Endothelial cell of umbilical vein (primary cell): ENCODE results near the gene TEX35. TPM values are rescaled to one million over a fixed set of nuclear protein-coding genes. Genes with fewer than 3 reads are reported as not detected.
"Not testable (repeated sequence)": the region's sequence is repeated elsewhere in the genome, so short reads cannot be mapped to it uniquely, and the experiment has no call there.

Source experiments
- BruUV-seq: library from RNA; stranded (reverse); fragments of 400-500 nt; replicated peaks from 2 replicates; lab custom pipeline; 2021; lab: Mats Ljungman, UMichigan
- CTCF ChIA-PET: fragments of 300-600, 350-600 bp; sonication (Branson Sonifier 250); formaldehyde crosslinking; loops from one replicate; lab custom pipeline; 2021; ENCODE audit warnings: antibody characterized with exemption, inconsistent platforms; lab: Charles Lee
- POLR2A ChIA-PET: fragments of 300-600, 350-600 bp; sonication (Branson Sonifier 250); formaldehyde crosslinking; loops from one replicate; lab custom pipeline; 2021; ENCODE audit warnings: antibody characterized with exemption, inconsistent platforms; lab: Charles Lee
- DNase-seq: peaks from one replicate; pipeline ENCODE4 v3.0.0-alpha.2; 2011; ENCODE audit warnings: low read depth, low spot score
- FAIRE-seq: peaks from 2 replicates; lab custom pipeline; 2011; peaks lifted over from hg19 to GRCh38; lab: Jason Lieb, UNC
- H2AFZ ChIP-seq: 2 replicates; pipeline ENCODE4 v1.6.0; 2012; ENCODE audit warnings: low read depth, low read length, control low read depth, inconsistent platforms
- H3K27ac ChIP-seq: 2 replicates; pipeline ENCODE4 v1.5.1; 2011; ENCODE audit warnings: low read depth, mild to moderate bottlenecking, control low read depth, low read length, moderate library complexity; ENCODE audit not compliant: insufficient read depth
- H3K27me3 ChIP-seq, 2 experiments: 2 replicates each; pipeline versions ENCODE4 v1.6.0 to v1.6.1; 2011; ENCODE audit warnings: low read length in 2 of 2, mixed read lengths in 1 of 2; ENCODE audit not compliant: control insufficient read depth in 2 of 2, insufficient read depth in 2 of 2
- H3K36me3 ChIP-seq, 2 experiments: 2 replicates in 1 of 2; 3 replicates in 1 of 2; pipeline ENCODE4 v1.5.1; 2011; ENCODE audit warnings: low read length in 2 of 2, mild to moderate bottlenecking in 1 of 2, moderate library complexity in 1 of 2; ENCODE audit not compliant: control insufficient read depth in 2 of 2, insufficient read depth in 2 of 2; ENCODE audit errors: extremely low read depth in 1 of 2
- H3K4me1 ChIP-seq: 3 replicates; pipeline ENCODE4 v1.5.1; 2011; ENCODE audit warnings: mild to moderate bottlenecking, low read length; ENCODE audit not compliant: control insufficient read depth, insufficient read depth; ENCODE audit errors: extremely low read depth
- H3K4me2 ChIP-seq: 2 replicates; pipeline ENCODE4 v1.6.1; 2011; ENCODE audit warnings: low read length, control low read depth, mixed read lengths; ENCODE audit not compliant: insufficient read depth
- H3K4me3 ChIP-seq, 3 experiments: fragments of 200-600 bp in 1 of 3; sonication (generic), shearing (Covaris generic) in 1 of 3; replicated peaks in 1 of 3; 2 replicates each; pipeline ENCODE4 v1.5.1; 2011 to 2016; ENCODE audit warnings: control low read depth in 3 of 3, low read length in 3 of 3, mild to moderate bottlenecking in 2 of 3, inconsistent platforms in 1 of 3, low read depth in 1 of 3, moderate library complexity in 1 of 3; ENCODE audit not compliant: insufficient read depth in 1 of 3
- H3K79me2 ChIP-seq: 2 replicates; pipeline ENCODE4 v1.6.0; 2012; ENCODE audit warnings: low read length, inconsistent platforms; ENCODE audit not compliant: control insufficient read depth, insufficient read depth
- H3K9ac ChIP-seq: replicated peaks from 2 replicates; pipeline ENCODE3; 2011; ENCODE audit warnings: low read length, control low read depth; ENCODE audit not compliant: insufficient read depth; ENCODE audit errors: extremely low read depth
- H3K9me1 ChIP-seq: replicated peaks from 3 replicates; pipeline ENCODE4 v1.6.0; 2011; ENCODE audit warnings: mild to moderate bottlenecking, low read length; ENCODE audit not compliant: control insufficient read depth, insufficient read depth; ENCODE audit errors: extremely low read depth
- H3K9me3 ChIP-seq: replicated peaks from 2 replicates; pipeline ENCODE4 v1.5.1; 2012; ENCODE audit warnings: low read length, inconsistent platforms; ENCODE audit not compliant: control insufficient read depth, insufficient read depth
- H4K20me1 ChIP-seq: replicated peaks from 2 replicates; pipeline ENCODE3; 2011; ENCODE audit warnings: mild to moderate bottlenecking, low read length; ENCODE audit not compliant: control insufficient read depth, insufficient read depth; ENCODE audit errors: extremely low read depth
- EZH2 ChIP-seq: IDR thresholded peaks from 2 replicates; pipeline ENCODE4 v1.6.1; 2012; ENCODE audit warnings: borderline replicate concordance, low read depth, mild to moderate bottlenecking, moderate library complexity, low read length, inconsistent platforms; ENCODE audit not compliant: severe bottlenecking
- FOS ChIP-seq: IDR thresholded peaks from 2 replicates; pipeline ENCODE4 v1.6.1; 2011; ENCODE audit warnings: mild to moderate bottlenecking, low read length, moderate library complexity, borderline replicate concordance; ENCODE audit not compliant: insufficient read depth
- GATA2 ChIP-seq: IDR thresholded peaks from 2 replicates; pipeline ENCODE4 v1.7.0; 2011; ENCODE audit warnings: low read depth, mild to moderate bottlenecking, moderate library complexity, mixed read lengths, low read length; ENCODE audit not compliant: insufficient read length, insufficient read depth
- JUN ChIP-seq: IDR thresholded peaks from 2 replicates; pipeline ENCODE4 v1.6.1; 2011; ENCODE audit warnings: borderline replicate concordance, low read depth; ENCODE audit not compliant: insufficient read length, insufficient read depth
- MAX ChIP-seq: IDR thresholded peaks from 2 replicates; pipeline ENCODE4 v1.6.1; 2011; ENCODE audit not compliant: insufficient read depth, insufficient read length
- MYC ChIP-seq: IDR thresholded peaks from one replicate; pipeline ENCODE4 v1.6.1; 2011; ENCODE audit warnings: mild to moderate bottlenecking, low read depth, low read length
- POLR2A ChIP-seq: IDR thresholded peaks from 2 replicates; pipeline ENCODE4 v1.6.1; 2012; ENCODE audit warnings: low read depth, mild to moderate bottlenecking, control low read depth, low read length
- POLR2AphosphoS5 ChIP-seq: IDR thresholded peaks from 2 replicates; pipeline ENCODE4 v1.6.1; 2012; ENCODE audit warnings: low read depth, mild to moderate bottlenecking, control low read depth, low read length, moderate library complexity; ENCODE audit not compliant: insufficient read depth
- dilution Hi-C: fragments of 300-500 bp; cut with MboI; formaldehyde crosslinking; loops from one replicate; pipeline ENCODE4 v1.15.0; 2019; ENCODE audit warnings: low sequenced_read_pairs; ENCODE audit not compliant: extremely low pct_ligation_motif_present
- intact Hi-C: fragments of 100-400 bp; cut with micrococcal nuclease; formaldehyde crosslinking; loops from one replicate; pipeline ENCODE4 v1.10.0; 2022
- polyA plus RNA-seq, 4 experiments: library from polyadenylated mRNA; depleted of rRNA in 3 of 4; stranded (reverse) in 3 of 4; unstranded in 1 of 4; fragments of >200 nt; gene quantifications; 2 replicates each; pipeline versions ENCODE4 v1.2.1 to v1.2.3, GENCODE V29; 2011 to 2012; ENCODE audit warnings: missing spikeins in 1 of 4
- total RNA-seq: library from RNA; stranded (reverse); gene quantifications from 2 replicates; pipeline ENCODE4 v1.2.3, GENCODE V29; 2021
- TF ChIP-seq, protein P1 (sequence below), 2 donors: IDR thresholded peaks; 1 replicate in 1 of 2; 2 replicates in 1 of 2; pipeline ENCODE4 v1.5.1; 2011; ENCODE audit warnings: low read length in 2 of 2, mild to moderate bottlenecking in 2 of 2, moderate library complexity in 2 of 2, control low read depth in 1 of 2, inconsistent platforms in 1 of 2, low read depth in 1 of 2; ENCODE audit not compliant: insufficient read depth in 1 of 2; ENCODE audit errors: extremely low read depth in 1 of 2

Gene TEX35
- total and polyA plus RNA-seq, 2 donors (not counting 3 experiments of a cell fraction or from before 2014, with no cell fraction given) = not detected

- no peak for TF ChIP-seq EZH2
- no peak for TF ChIP-seq JUN
- no peak for TF ChIP-seq FOS
- TF ChIP-seq POLR2A = no peak
- TF ChIP-seq GATA2 = no peak
- TF ChIP-seq POLR2AphosphoS5 = no peak
- no peak for TF ChIP-seq MYC
- TF ChIP-seq MAX = no peak
- TF ChIP-seq, protein P1, sequence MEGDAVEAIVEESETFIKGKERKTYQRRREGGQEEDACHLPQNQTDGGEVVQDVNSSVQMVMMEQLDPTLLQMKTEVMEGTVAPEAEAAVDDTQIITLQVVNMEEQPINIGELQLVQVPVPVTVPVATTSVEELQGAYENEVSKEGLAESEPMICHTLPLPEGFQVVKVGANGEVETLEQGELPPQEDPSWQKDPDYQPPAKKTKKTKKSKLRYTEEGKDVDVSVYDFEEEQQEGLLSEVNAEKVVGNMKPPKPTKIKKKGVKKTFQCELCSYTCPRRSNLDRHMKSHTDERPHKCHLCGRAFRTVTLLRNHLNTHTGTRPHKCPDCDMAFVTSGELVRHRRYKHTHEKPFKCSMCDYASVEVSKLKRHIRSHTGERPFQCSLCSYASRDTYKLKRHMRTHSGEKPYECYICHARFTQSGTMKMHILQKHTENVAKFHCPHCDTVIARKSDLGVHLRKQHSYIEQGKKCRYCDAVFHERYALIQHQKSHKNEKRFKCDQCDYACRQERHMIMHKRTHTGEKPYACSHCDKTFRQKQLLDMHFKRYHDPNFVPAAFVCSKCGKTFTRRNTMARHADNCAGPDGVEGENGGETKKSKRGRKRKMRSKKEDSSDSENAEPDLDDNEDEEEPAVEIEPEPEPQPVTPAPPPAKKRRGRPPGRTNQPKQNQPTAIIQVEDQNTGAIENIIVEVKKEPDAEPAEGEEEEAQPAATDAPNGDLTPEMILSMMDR (IDR thresholded peaks at IDR 0.05; ENCODE audit: extremely low read depth in 1 of 2, insufficient read depth in 1 of 2, low read depth in 1 of 2, low read length in 2 of 2) = no peak
- Histone ChIP-seq H3K9me3 (no peaks in the 10 kb centered on the region), H2AFZ (no peak overlapping the region), H3K27ac (no peak overlapping the region), H3K9ac (no peak overlapping the region), H3K79me2 (no peaks in the 10 kb centered on the region), H3K4me2 (no peak overlapping the region), H3K4me1 (no peaks in the 10 kb centered on the region), H4K20me1 (no peaks in the 10 kb centered on the region), H3K4me3 (no peak overlapping the region), H3K27me3 (no peaks in the 10 kb centered on the region), H3K9me1 (no peaks in the 10 kb centered on the region), H3K36me3 (no peaks in the 10 kb centered on the region)
- DNase-seq = no peak
- intact Hi-C loops = no loop called here
- FAIRE-seq = no peak
- CTCF ChIA-PET = interaction anchor here (1.9 to 2.2 kb wide), 2 partner anchors 9 to 201 kb away, joined by 11 to 12 read pairs; no protein-coding TSS in a partner anchor
- POLR2A ChIA-PET = no interaction called here
- BruUV-seq = no TSS peak
- dilution Hi-C loops = no loop called here
Measured at GRCh38 chr1:178552856-178553255, 39.9 kb downstream of the TEX35 start.

DNA sequence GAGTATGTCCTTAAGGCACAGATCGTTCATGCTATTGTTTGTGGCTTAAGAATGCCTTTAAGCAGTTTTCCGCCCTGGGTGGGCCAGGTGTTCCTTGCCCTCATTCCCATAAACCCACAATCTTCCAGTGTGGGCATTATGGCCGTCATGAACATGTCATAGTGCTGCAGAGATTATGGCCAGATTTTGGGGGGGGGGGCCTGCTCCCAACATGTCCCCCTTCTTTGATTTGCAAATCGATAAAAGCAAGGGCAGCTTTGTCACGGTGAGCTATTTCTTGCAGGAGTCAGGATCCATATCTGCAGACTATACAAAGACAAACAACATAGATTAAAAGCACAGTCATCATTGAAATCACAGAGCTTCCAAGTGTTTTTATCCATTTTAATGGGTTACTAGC, 41.4 kb downstream of the TEX35 start:
- intact Hi-C loops, H3K36me3 ChIP-seq, H3K4me1 ChIP-seq, FAIRE-seq, H2AFZ ChIP-seq, H3K27ac ChIP-seq, DNase-seq, H3K9ac ChIP-seq, H4K20me1 ChIP-seq, POLR2A ChIA-PET, H3K9me3 ChIP-seq, H3K4me2 ChIP-seq, H3K79me2 ChIP-seq, H3K9me1 ChIP-seq, H3K27me3 ChIP-seq, dilution Hi-C loops, H3K4me3 ChIP-seq, BruUV-seq: not testable (repeated sequence)
- CTCF ChIA-PET = interaction anchor here (2.1 to 2.2 kb wide), 2 partner anchors 9 to 199 kb away, joined by 6 to 11 read pairs; no protein-coding TSS in a partner anchor

DNA sequence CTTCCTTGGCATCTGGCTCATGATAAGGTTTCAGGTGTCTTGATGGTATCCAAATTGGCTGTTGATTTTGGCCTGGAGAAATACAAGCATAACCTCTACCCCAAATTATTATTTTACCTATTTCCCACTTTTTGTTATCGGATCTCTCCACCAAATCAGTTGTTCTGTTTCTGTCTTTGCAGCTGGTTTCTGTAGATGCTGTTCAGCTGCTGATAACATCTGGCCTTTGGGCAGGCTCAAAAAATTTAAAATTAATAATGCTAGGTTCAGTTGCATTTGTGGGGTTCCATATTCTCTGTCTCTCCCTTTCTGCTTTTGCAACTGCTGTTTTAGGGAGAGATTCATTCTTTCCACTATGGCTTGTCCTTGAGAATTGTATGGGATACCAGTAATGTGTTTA, 42.7 kb downstream of the TEX35 start:
- H3K27ac ChIP-seq, H3K9me1 ChIP-seq, H3K9me3 ChIP-seq, H3K27me3 ChIP-seq, intact Hi-C loops, H3K4me1 ChIP-seq, H3K4me2 ChIP-seq, H3K79me2 ChIP-seq, H3K4me3 ChIP-seq, H3K36me3 ChIP-seq, H2AFZ ChIP-seq, dilution Hi-C loops, POLR2A ChIA-PET, DNase-seq, BruUV-seq, H3K9ac ChIP-seq, H4K20me1 ChIP-seq, FAIRE-seq: not testable (repeated sequence)
- CTCF ChIA-PET = interaction anchor here (0.8 to 2.1 kb wide), 2 partner anchors 10 to 447 kb away, joined by 3 to 6 read pairs; no protein-coding TSS in a partner anchor
